IPS-18a (cell line): ENCODE data around the gene PTX3.

Experiments used
- H3K27ac ChIP-seq: one replicate; pipeline ENCODE4 v1.5.1; 2013; ENCODE audit warnings: low read length
- H3K27me3 ChIP-seq: one replicate; pipeline ENCODE4 v1.6.1; 2013; ENCODE audit warnings: mild to moderate bottlenecking, low read length; ENCODE audit not compliant: control insufficient read depth, insufficient read depth
- H3K36me3 ChIP-seq: one replicate; pipeline ENCODE4 v1.6.1; 2013; ENCODE audit warnings: low read depth, low read length; ENCODE audit not compliant: control insufficient read depth
- H3K4me1 ChIP-seq: one replicate; pipeline ENCODE4 v1.6.1; 2013; ENCODE audit warnings: low read depth, low read length; ENCODE audit not compliant: control insufficient read depth
- H3K4me3 ChIP-seq: one replicate; pipeline ENCODE4 v1.5.1; 2013; ENCODE audit warnings: low read length
- H3K9ac ChIP-seq: one replicate; pipeline ENCODE4 v1.6.1; 2013; ENCODE audit warnings: mild to moderate bottlenecking, low read length, moderate library complexity
- H3K9me3 ChIP-seq: one replicate; pipeline ENCODE4 v1.6.1; 2013; ENCODE audit warnings: low read depth, low read length; ENCODE audit not compliant: control insufficient read depth

PTX3 gene

GRCh38 chr3:157428853-157429252 is 7.8 kb upstream of the PTX3 start:
- no peak overlapping the region for H3K27ac ChIP-seq
- H3K27me3 ChIP-seq, result no peaks in the 10 kb centered on the region
- H3K4me3 ChIP-seq, result no peak overlapping the region
- H3K36me3 ChIP-seq, result no peaks in the 10 kb centered on the region
- no peak overlapping the region for H3K9ac ChIP-seq
- H3K9me3 ChIP-seq, result no peaks in the 10 kb centered on the region
- H3K4me1 ChIP-seq, result no peaks in the 10 kb centered on the region

GRCh38 chr3:157429708-157430107 is 6.9 kb upstream of the PTX3 start:
- Histone ChIP-seq H3K9ac (no peak overlapping the region), H3K9me3 (no peaks in the 10 kb centered on the region), H3K4me3 (no peak overlapping the region), H3K27ac (no peak overlapping the region), H3K36me3 (no peaks in the 10 kb centered on the region), H3K4me1 (no peaks in the 10 kb centered on the region), H3K27me3 (no peaks in the 10 kb centered on the region)

- Histone ChIP-seq H3K36me3 (no peaks in the 10 kb centered on the region), H3K4me1 (peaks cover 12% of the 10 kb centered on the region), H3K9me3 (no peaks in the 10 kb centered on the region), H3K27ac (no peak overlapping the region), H3K27me3 (peaks cover 25% of the 10 kb centered on the region), H3K4me3 (peak overlapping the region; percentile 86), H3K9ac (peak overlapping the region; percentile 67)
Observed at GRCh38 chr3:157438194-157438730, 1.6 kb downstream of the PTX3 start.

GRCh38 chr3:157441102-157441624 is 4.5 kb downstream of the PTX3 start:
- no peaks in the 10 kb centered on the region for H3K9me3 ChIP-seq
- H3K36me3 ChIP-seq, result no peaks in the 10 kb centered on the region
- peaks cover 12% of the 10 kb centered on the region for H3K4me1 ChIP-seq
- no peak overlapping the region for H3K9ac ChIP-seq
- peaks cover 23% of the 10 kb centered on the region for H3K27me3 ChIP-seq
- H3K4me3 ChIP-seq, result no peak overlapping the region
- H3K27ac ChIP-seq, result no peak overlapping the region

- peaks cover 9% of the 10 kb centered on the region for H3K27me3 ChIP-seq
- no peaks in the 10 kb centered on the region for H3K36me3 ChIP-seq
- no peak overlapping the region for H3K27ac ChIP-seq
- no peak overlapping the region for H3K4me3 ChIP-seq
- H3K9me3 ChIP-seq, result no peaks in the 10 kb centered on the region
- H3K4me1 ChIP-seq, result peaks cover 6% of the 10 kb centered on the region
- H3K9ac ChIP-seq, result no peak overlapping the region
Observed at GRCh38 chr3:157442729-157443128, 6.1 kb downstream of the PTX3 start.

GRCh38 chr3:157443905-157444796 is 7.5 kb downstream of the PTX3 start:
- peaks cover 2% of the 10 kb centered on the region for H3K27me3 ChIP-seq
- no peaks in the 10 kb centered on the region for H3K4me1 ChIP-seq
- no peak overlapping the region for H3K27ac ChIP-seq
- no peak overlapping the region for H3K4me3 ChIP-seq
- no peaks in the 10 kb centered on the region for H3K36me3 ChIP-seq
- no peaks in the 10 kb centered on the region for H3K9me3 ChIP-seq
- H3K9ac ChIP-seq, result no peak overlapping the region

- H3K36me3 ChIP-seq, result no peaks in the 10 kb centered on the region
- H3K27ac ChIP-seq, result no peak overlapping the region
- H3K27me3 ChIP-seq, result no peaks in the 10 kb centered on the region
- H3K9ac ChIP-seq, result no peak overlapping the region
- no peaks in the 10 kb centered on the region for H3K9me3 ChIP-seq
- no peaks in the 10 kb centered on the region for H3K4me1 ChIP-seq
- no peak overlapping the region for H3K4me3 ChIP-seq
Observed at GRCh38 chr3:157444797-157445184, 8.1 kb downstream of the PTX3 start.

- Histone ChIP-seq H3K27ac (no peak overlapping the region), H3K4me3 (no peak overlapping the region), H3K9me3 (no peaks in the 10 kb centered on the region), H3K36me3 (no peaks in the 10 kb centered on the region), H3K9ac (no peak overlapping the region), H3K27me3 (no peaks in the 10 kb centered on the region), H3K4me1 (no peaks in the 10 kb centered on the region)
Observed at GRCh38 chr3:157445857-157446256, 9.2 kb downstream of the PTX3 start.

- no peak overlapping the region for H3K27ac ChIP-seq
Observed at GRCh38 chr3:157447026-157447694, 10.5 kb downstream of the PTX3 start.

GRCh38 chr3:157452097-157452496 is 15.4 kb downstream of the PTX3 start:
- Histone ChIP-seq H3K9me3 (no peaks in the 10 kb centered on the region), H3K4me3 (no peak overlapping the region), H3K4me1 (no peaks in the 10 kb centered on the region), H3K27me3 (no peaks in the 10 kb centered on the region), H3K36me3 (no peaks in the 10 kb centered on the region), H3K9ac (no peak overlapping the region), H3K27ac (no peak overlapping the region)

More at GRCh38 chr3:157447026-157447694, 10.5 kb downstream of the PTX3 start:
- H3K36me3 ChIP-seq, result no peaks in the 10 kb centered on the region
- no peak overlapping the region for H3K4me3 ChIP-seq
- no peaks in the 10 kb centered on the region for H3K4me1 ChIP-seq
- no peaks in the 10 kb centered on the region for H3K9me3 ChIP-seq
- H3K9ac ChIP-seq, result no peak overlapping the region
- H3K27me3 ChIP-seq, result no peaks in the 10 kb centered on the region

GRCh38 chr3:157453824-157454223 is 17.2 kb downstream of the PTX3 start:
- H3K4me3 ChIP-seq, result no peak overlapping the region
- no peak overlapping the region for H3K9ac ChIP-seq
- H3K27ac ChIP-seq, result no peak overlapping the region
- H3K27me3 ChIP-seq, result no peaks in the 10 kb centered on the region
- H3K9me3 ChIP-seq, result no peaks in the 10 kb centered on the region
- no peaks in the 10 kb centered on the region for H3K36me3 ChIP-seq
- H3K4me1 ChIP-seq, result no peaks in the 10 kb centered on the region
